DMS 273 (cell line): ENCODE data around the gene USP13.
A peak's percentile ranks its signal among the peaks of the same experiment; 100 is the strongest.
"Not testable (repeated sequence)": the region's sequence is repeated elsewhere in the genome, so short reads cannot be mapped to it uniquely, and the experiment has no call there.

ENCODE experiments used
- DNase-seq: peaks from one replicate; lab custom pipeline; 2025; ENCODE audit not compliant: unreplicated experiment; lab: John Stamatoyannopoulos, UW

Gene USP13

DNA sequence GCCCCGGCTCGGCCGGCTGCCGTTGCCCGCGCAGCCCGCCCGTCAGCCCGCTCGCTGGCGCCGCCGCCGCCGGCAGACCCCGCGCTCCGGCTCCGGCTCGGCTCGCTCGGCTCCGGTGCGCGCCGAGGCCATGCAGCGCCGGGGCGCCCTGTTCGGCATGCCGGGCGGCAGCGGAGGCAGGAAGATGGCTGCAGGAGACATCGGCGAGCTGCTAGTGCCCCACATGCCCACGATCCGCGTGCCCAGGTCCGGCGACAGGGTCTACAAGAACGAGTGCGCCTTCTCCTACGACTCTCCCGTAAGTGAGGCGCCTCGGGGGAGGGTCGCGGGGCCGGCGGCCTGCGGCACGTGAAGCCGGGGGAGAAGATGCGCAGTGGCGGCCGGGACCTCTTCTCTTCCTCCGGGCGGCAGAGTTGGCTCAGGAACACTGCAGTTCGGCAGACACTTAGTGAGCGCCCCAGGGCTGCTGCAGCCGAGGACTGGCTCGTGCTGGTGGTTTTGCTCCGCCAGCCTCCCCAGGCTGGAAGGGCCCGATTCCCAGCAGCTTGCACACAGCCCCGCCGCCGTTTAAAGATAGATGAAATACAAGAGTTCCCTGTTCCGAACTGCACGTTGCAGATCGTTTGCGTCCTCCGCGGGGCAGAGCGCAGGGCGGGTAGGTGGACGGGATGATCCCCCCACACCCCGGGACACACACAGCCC, 407 bp downstream of the USP13 start:
- peak; percentile 92 for DNase-seq

DNA sequence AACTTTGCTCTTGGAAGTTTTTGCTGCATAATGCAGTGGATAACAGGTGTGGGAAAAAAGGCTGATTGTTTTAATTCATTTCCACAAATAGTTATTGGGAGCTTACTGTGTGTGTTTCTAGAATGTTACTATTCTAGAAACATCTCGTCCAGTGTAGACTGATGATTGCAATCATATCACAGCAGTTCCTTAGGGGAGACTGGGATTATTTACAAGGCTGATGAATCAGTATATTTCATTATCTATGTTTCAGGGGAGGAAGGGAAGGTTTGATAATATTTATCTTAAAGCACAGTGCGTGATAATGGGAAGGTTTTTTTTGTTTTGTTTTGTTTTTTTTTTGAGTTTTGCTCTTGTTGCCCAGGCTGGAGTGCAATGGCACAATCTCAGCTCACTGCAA, 2.4 kb downstream of the USP13 start:
- DNase-seq, result no peak

GRCh38 chr3:179658606-179659005, 5.8 kb downstream of the USP13 start:
- no peak for DNase-seq

DNA sequence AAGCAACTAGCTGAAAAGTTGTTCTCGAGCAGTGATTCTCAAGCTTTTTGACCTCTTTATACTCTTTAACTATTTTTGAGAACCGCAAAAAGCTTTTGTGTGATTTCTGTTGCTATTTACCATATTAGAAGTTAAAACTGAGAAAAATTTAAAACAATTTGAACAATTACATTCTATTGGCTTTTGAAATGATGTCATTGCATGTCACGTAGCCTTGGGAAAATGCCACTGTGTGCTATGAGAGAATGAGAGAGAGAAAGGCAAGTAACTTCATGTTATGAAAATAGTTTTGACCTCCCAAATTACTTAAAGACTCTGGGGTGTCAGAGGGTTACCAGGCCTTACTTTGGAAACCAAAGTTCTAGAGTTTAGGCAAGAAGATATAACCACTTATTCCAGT, 8.0 kb downstream of the USP13 start:
- no peak for DNase-seq

- no peak for DNase-seq
Observed at GRCh38 chr3:179661777-179662176, 8.9 kb downstream of the USP13 start.

DNA sequence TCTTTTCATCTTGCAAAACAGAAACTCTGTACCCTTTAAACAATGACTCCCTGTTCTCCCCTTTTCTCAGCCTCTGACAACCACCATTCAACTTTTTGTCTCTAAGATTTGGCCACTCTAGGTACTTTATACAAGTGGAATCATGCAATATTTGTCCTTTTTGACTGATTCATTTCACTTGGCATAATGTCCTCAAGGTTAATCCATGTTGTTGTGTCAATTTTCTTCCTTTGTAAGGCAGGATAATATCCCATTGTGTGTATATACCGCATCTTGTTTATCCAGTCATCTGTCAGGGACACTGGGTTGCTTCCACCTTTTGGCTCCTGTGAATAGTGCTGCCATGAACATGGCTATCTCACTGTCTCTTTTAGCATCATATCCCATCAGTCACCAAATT, 10.3 kb downstream of the USP13 start:
- DNase-seq, result no peak

DNA sequence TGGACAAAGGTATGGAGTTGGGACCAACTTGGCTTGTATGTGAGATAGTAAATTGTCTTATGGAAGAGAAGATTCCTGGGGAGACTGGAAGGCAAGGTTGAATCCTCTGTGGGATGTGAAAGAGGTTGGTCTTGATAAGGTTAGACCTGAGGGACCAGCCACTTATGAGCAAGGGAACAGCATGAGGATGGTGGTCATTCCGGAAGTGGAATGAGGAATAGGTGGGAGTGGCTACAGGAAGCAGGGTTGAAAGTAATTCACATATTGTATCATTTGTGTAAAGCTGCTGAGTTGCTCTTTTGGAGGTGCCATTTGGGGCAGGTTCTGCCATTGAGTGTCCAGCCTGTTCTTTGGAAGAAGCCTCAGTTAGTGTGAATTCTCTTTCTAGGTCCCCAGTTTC, 13.2 kb downstream of the USP13 start:
- DNase-seq, result no peak

- peak; percentile 96 for DNase-seq
Observed at GRCh38 chr3:179666436-179667035, 13.7 kb downstream of the USP13 start.

DNA sequence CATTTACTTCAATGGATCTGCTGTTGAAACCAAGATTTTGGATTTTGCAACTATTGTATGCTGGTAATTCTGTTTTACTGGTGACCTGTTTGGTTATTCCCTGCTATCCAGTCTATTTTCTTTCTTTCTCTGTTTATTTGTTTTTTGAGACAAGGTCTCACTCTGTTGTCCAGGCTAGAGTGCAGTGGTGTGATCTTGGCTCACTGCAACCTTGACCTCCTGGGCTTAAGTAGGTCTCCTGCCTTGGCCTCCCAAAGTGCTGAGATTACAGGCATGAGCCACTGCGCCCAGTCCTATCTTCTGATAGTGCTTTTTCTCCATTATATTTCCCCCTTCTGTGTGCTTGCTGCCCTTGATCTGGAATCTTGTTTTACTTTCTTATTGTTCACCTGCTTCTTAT, 15.6 kb downstream of the USP13 start:
- no peak for DNase-seq

DNA sequence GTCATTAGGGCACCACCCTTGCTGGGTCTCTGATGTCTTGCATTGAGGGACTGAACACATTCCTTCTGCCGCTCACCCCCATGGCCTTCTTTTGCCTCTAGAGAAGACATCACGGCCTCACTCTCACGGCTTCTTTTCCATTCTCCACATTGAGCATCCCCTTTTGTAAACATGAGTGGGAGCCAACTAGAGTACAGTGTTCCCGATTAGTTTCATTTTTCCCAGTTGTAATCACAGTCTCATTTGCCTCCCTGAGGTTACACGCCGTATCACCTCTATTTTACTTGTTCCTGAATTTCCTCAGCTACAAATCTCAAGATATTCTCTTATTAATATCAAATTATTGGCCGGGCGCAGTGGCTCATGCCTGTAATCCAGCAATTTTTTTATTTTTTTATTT, 17.5 kb downstream of the USP13 start:
- no peak for DNase-seq

DNA sequence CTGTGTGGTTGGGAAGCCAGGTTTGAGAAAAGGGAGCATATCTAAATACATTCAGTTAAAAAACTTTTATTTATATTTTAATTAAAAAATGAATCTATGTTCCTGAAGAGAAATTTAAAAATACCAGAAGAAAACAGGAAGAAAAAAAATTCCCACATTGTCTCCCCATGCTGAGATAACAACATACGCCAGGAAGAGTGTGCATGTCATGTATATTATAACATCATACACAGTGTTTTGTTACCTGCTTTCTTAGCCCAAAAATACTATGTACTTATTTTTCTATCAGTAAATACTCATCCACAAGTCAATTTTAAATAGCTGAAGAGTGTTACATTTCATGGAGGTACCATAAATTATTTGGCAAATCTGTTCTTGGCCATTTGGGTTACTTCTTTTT, 18.5 kb downstream of the USP13 start:
- DNase-seq, result no peak

DNA sequence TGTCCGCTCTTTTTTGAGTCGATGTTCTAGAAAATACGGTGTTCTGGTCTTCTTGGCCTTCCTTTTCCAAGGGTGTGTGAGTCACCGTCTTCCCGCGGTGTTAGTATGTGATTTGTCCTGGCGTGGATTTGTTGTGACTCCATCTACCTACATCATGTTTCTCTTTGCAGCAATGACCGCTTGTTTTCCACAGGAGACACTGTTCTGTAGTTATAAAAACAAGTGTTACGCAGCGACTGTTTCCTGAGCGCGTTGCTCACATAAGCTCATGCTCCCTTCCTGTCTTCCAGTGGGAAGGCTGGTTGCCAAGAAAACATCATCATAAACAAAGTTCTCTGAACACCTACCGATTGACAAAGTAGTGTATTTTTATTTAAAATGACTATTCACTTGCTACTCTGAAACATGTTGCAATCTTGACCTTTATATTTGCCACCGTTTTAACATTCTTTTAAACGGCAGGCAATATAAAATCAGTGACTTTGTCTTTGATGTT, 19.0 kb downstream of the USP13 start:
- no peak for DNase-seq

DNA sequence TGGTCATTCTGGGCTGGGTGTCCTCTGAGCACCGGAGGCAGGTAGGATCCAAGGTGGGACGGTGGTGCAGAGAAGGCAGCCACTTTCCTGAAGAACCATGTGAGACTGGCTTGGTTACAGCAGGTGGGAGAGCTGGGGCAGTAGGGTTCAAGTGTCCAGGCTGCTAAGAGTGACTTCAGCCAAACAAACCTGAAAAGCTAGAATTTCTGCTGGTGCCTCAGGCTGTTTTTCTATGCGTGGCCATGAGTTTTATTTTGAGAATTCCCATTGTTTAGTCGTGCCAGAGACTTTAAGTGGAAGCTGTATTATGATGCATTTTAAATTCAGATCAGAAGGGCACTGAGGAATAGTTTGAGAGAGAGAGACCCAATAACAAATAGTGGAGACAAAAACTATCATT, 20.1 kb downstream of the USP13 start:
- no peak for DNase-seq

DNA sequence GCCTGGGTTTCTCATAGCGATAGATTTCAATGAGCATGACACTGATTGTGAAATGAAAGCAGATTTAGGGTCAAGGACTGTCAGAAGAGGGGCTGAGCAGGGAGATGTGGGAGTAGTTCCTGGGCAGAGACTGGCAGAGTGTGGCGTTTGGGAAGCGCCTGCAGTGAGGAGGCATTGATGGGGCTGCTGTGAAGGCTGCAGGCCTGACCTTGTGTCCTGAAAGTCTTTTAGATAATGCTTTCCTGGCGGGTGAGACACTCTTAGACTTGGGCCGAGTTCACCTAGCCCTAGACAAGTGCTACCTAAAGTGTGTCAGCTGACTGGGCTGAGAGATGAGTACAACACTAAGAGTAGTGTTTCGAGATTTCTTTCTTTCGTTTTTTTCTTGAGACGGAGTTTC, 20.7 kb downstream of the USP13 start:
- no peak for DNase-seq

GRCh38 chr3:179676081-179676480, 23.2 kb downstream of the USP13 start:
- DNase-seq, result no peak

- DNase-seq, result no peak
Observed at GRCh38 chr3:179677884-179678283, 25.0 kb downstream of the USP13 start.

DNA sequence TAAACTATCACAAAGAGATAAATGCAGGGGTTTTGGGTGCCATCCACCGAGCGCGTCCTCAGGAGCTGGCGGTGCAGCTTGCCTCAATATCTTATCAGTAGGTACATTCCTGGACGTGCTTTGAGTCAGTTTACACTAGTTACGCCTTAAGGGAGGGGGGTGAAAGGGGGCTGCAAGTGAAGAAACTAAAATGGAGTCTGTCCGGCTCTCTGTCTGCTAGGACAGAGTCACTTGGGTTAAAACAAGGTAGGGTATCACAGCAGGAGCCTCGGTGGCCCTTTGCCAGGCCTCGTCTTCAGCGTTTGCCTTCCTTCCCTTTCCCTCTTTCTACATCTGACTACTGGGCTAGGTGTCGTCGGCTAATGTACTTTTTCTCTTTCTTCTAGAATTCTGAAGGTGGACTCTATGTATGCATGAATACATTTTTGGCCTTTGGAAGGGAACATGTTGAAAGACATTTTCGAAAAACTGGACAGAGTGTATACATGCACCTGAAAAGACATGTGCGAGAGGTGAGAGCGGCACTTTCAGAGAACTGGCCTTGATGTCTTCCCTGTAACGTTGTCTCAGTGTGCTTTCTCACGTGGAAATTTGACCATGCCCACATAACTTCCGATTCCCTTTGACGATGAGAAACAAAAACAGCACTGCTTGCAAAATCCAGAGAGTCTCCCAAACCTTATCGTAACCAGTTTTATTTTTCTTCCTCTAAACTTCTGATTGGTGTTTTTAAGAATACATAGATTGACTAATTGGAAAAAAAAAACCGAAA, 28.8 kb downstream of the USP13 start:
- DNase-seq, result no peak

GRCh38 chr3:179682426-179683080, 29.7 kb downstream of the USP13 start:
- no peak for DNase-seq

GRCh38 chr3:179683286-179683685, 30.4 kb downstream of the USP13 start:
- DNase-seq, result not testable (repeated sequence)

GRCh38 chr3:179687967-179688535, 35.2 kb downstream of the USP13 start:
- no peak for DNase-seq

GRCh38 chr3:179688850-179689249, 36.0 kb downstream of the USP13 start:
- no peak for DNase-seq
